Fibroblast of pulmonary artery (primary cell): ENCODE results near the gene MAGED1.
A peak's percentile ranks its signal among the peaks of the same experiment; 100 is the strongest.

ENCODE experiments used
- DNase-seq: peaks from one replicate; pipeline ENCODE4 v3.0.0-alpha.2; 2010; ENCODE audit warnings: low read depth
- H3K4me3 ChIP-seq: replicated peaks from 2 replicates; pipeline ENCODE4 v1.5.1; 2011; ENCODE audit warnings: low read depth, mild to moderate bottlenecking, control low read depth, low read length, moderate library complexity
- TF ChIP-seq, protein P1 (sequence below): IDR thresholded peaks from 2 replicates; pipeline ENCODE4 v1.5.1; 2011; ENCODE audit warnings: mild to moderate bottlenecking, control low read depth, low read length, inconsistent platforms; ENCODE audit errors: missing control alignments

Gene MAGED1

DNA sequence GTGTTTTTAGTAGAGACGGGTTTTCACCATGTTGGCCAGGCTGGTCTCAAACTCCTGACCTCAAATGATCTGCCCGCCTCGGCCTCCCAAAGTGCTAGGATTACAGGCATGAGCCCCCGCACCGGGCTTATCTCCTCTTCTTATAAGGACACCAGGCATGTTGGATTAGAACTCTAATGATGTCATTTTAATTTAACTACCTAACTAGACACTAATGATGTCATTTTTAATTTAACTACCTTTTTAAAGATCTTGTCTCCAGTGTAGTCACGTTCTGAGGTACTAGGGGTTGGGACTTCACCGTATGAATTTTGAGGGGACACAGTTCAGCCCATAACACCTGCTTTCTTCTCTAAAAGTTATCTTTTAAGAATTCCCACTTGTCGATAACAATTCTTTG lies 37.7 kb upstream of the MAGED1 start:
- no peak for DNase-seq
- no peak overlapping the region for H3K4me3 ChIP-seq
- TF ChIP-seq, protein P1, sequence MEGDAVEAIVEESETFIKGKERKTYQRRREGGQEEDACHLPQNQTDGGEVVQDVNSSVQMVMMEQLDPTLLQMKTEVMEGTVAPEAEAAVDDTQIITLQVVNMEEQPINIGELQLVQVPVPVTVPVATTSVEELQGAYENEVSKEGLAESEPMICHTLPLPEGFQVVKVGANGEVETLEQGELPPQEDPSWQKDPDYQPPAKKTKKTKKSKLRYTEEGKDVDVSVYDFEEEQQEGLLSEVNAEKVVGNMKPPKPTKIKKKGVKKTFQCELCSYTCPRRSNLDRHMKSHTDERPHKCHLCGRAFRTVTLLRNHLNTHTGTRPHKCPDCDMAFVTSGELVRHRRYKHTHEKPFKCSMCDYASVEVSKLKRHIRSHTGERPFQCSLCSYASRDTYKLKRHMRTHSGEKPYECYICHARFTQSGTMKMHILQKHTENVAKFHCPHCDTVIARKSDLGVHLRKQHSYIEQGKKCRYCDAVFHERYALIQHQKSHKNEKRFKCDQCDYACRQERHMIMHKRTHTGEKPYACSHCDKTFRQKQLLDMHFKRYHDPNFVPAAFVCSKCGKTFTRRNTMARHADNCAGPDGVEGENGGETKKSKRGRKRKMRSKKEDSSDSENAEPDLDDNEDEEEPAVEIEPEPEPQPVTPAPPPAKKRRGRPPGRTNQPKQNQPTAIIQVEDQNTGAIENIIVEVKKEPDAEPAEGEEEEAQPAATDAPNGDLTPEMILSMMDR, result no peak

DNA sequence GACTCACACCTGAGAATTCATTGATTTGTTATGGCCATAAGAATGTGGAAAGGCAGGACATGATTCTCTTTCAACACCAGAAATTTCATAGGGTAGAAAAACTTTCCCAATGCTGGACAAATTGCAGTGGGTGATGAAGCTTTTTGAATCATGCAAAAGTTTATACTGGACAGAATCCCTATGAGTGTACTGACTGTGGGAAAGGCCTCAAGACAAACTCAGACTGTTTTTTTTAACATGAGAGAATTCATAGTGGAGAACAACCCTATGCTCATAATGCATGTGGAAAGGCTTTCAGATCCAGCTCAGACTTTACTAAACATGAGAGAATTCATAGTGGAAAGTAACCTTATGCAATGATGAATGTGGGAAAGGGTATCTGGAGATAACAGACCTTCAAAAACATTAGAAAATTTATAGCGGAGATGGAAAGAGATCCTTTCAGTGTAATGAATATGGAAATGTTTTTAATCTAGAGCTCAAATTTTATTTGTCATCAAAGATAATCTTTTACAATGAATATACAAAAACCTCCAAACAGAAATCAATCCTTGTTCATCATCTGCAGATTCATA lies 36.2 kb upstream of the MAGED1 start:
- H3K4me3 ChIP-seq, result no peak overlapping the region
- DNase-seq, result no peak
- TF ChIP-seq, protein P1, result no peak

DNA sequence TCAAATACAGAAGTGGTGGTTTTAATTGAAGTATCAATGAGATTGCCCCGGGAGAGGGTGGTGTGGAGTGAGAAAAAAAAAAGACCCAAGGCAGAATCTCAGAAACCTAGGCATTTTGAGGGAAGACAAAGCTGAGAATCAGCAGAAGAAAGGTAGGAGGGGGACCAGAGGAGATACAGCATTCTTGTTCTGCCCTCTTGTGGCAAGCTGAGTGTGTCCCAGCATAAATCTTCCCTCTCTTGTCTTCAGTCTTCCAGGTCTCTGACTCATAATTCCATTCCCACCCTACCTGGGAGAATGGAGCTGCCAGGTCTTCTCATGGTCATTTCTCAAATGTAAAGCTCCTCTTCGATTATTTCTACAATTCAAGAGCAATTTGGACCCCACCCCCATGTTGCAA lies 32.7 kb upstream of the MAGED1 start:
- TF ChIP-seq, protein P1, result peak; percentile 61

DNA sequence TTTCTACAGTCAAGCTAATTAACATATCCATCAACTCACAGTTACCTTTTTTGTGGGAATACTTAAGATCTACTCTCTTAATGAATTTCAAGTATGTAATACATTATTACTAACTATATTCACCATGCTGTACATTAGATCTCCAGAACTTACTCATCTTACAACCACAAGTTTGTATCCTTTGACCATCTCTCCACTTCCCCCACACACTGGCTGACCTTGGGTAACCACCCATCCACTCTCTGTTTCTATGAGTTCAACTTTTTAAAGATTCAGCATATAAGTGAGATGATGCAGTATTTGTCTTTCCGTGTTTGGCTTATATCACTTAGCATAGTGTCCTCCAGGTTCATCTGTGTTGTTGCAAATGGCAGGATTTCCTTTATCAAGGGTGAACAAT lies 30.5 kb upstream of the MAGED1 start:
- no peak overlapping the region for H3K4me3 ChIP-seq
- TF ChIP-seq, protein P1, result no peak
- no peak for DNase-seq

More for the DNA sequence above, 32.7 kb upstream of the MAGED1 start:
- peak; percentile 60 for DNase-seq
- H3K4me3 ChIP-seq, result no peak overlapping the region

DNA sequence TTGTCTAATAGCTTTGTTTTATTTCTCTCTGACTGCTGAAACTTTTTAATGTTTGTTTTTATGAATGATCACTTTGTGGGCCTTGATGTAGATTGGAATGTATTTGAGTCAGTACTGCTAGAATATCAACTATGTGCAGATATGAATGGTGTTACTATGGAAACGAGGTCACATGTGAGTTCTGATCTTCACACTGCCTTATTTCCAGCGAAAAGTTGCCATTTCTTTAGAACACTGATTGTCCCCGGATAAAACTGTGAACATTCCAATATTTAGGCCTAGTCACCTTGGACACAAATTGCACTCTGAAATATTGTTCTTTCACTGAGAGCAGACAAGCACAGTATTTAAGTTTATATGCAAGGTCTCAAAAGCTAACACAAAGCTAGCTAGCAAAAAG lies 27.2 kb upstream of the MAGED1 start:
- no peak overlapping the region for H3K4me3 ChIP-seq
- TF ChIP-seq, protein P1, result no peak
- DNase-seq, result peak; percentile 39

DNA sequence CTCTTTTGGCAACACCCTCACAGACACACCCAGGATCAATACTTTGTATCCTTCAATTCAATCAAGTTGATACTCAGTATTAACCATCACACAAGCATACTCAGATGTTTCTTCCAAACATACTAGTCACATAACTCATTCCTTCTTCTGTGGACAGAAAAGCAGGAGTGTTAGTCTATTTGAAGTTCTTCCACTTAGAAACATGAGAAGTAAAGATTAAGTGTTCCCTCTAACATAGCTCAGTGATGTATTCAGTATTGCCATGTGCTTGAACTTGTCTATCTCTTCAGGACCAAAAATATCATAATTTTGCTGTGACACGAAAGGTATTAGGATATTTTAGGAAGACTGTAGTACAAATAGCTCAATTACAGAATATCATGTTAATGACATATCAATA lies 25.8 kb upstream of the MAGED1 start:
- TF ChIP-seq, protein P1, result no peak
- no peak overlapping the region for H3K4me3 ChIP-seq
- no peak for DNase-seq

DNA sequence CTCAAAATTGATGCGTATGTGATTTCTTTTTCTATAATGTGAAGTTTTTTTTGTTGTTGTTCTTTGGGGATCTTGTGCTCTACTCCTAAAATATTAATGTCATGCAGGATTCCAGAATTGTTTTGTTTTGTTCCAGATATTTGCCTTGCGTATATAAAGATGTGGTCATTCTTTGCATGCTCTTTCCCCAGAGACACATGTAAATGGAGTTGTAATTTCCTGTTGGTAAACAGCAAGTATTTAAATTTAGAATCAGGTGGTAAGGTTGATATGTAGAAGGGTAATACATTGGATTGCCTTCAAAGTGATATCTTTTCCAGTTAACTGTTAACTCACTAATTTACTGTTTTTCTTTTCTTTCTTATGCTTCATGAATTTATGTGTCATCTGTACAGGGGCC lies 23.1 kb upstream of the MAGED1 start:
- H3K4me3 ChIP-seq, result no peak overlapping the region
- no peak for DNase-seq
- TF ChIP-seq, protein P1, result no peak
